RWPE1 (cell line): Measurements from ENCODE around the gene TMEM184A.

Source experiments
- CTCF ChIA-PET: fragments of 350-600 bp; sonication (Branson Sonifier 250); formaldehyde crosslinking; extraction: SDS; loops from one replicate; lab custom pipeline; 2021; lab: Yijun Ruan, JAX
- POLR2A ChIA-PET: fragments of 400-600 bp; formaldehyde crosslinking; extraction: SDS; loops from one replicate; lab custom pipeline; 2020; ENCODE audit warnings: antibody characterized with exemption; ENCODE audit not compliant: low non-redundant PET; lab: Yijun Ruan, JAX
- DNase-seq: peaks from one replicate; pipeline ENCODE4 v3.0.0; 2012; ENCODE audit warnings: low spot score
- H3K27ac ChIP-seq: fragments of 450-650 bp; 2 replicates; pipeline ENCODE4 v1.5.1; 2017
- TF ChIP-seq, protein P1 (sequence below): fragments of 450-650 bp; conservative IDR thresholded peaks from 2 replicates; pipeline ENCODE4 v1.5.1; 2017; ENCODE audit warnings: low read depth, mild to moderate bottlenecking

The TMEM184A gene

GRCh38 chr7:1569833-1570632 lies 14.0 kb upstream of the TMEM184A start, which contains the start of gene PSMG3:
Gene PSMG3, minus strand, starts transcription at chr7:1570032. Its CDS starts 693 bp downstream, at chr7:1569339.
- POLR2A ChIA-PET, result interaction anchor here (0.6 kb wide), 2 partner anchors 167 to 420 kb away, joined by 3 to 6 read pairs; no protein-coding TSS in a partner anchor
- peak within 1 kb of the TSS; percentile 96 for H3K27ac ChIP-seq
- DNase-seq, result peak; percentile 94
- TF ChIP-seq, protein P1, sequence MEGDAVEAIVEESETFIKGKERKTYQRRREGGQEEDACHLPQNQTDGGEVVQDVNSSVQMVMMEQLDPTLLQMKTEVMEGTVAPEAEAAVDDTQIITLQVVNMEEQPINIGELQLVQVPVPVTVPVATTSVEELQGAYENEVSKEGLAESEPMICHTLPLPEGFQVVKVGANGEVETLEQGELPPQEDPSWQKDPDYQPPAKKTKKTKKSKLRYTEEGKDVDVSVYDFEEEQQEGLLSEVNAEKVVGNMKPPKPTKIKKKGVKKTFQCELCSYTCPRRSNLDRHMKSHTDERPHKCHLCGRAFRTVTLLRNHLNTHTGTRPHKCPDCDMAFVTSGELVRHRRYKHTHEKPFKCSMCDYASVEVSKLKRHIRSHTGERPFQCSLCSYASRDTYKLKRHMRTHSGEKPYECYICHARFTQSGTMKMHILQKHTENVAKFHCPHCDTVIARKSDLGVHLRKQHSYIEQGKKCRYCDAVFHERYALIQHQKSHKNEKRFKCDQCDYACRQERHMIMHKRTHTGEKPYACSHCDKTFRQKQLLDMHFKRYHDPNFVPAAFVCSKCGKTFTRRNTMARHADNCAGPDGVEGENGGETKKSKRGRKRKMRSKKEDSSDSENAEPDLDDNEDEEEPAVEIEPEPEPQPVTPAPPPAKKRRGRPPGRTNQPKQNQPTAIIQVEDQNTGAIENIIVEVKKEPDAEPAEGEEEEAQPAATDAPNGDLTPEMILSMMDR, result no peak; the same call in 1 of the 2 replicates
- CTCF ChIA-PET, result interaction anchor here (0.6 kb wide), 2 partner anchors 26 to 420 kb away, joined by 3 read pairs; no protein-coding TSS in a partner anchor

GRCh38 chr7:1569440-1569832 lies 13.4 kb upstream of the TMEM184A start:
- peak overlapping the region; percentile 96 for H3K27ac ChIP-seq
- POLR2A ChIA-PET, result no interaction called here
- no peak for DNase-seq
- CTCF ChIA-PET, result no interaction called here
- TF ChIP-seq, protein P1, result no peak

DNA sequence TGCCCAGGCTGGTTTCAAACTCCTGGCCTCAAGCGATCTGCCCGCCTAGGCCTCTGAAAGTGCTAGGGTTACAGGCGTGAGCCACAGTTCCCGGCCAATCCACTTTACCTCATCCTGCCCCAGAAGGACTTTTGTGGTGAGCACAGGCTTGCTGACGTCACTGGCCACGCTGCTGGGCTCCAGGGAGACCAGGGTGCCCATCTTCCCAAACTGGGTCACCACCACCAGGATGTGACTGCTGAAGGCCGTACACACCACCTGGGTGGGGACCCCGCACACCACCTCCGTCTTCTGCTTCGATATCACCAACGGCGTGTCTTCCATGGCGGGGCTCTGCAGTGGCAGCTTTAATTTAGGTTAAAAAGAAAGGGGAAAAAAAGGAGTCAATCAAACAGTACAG lies 13.0 kb upstream of the TMEM184A start:
- ChIA-PET POLR2A (interaction anchor here (0.7 kb wide), 2 partner anchors 9 to 13 kb away, joined by 4 to 6 read pairs; partner anchors contain the start of gene TMEM184A), CTCF (no interaction called here)
- no peak for DNase-seq
- peak overlapping the region; percentile 96 for H3K27ac ChIP-seq
- TF ChIP-seq, protein P1, result no peak

- CTCF ChIA-PET, result no interaction called here
- DNase-seq, result no peak
- POLR2A ChIA-PET, result interaction anchor here (0.7 kb wide), 1 partner anchor 8 kb away, joined by 4 read pairs; no protein-coding TSS in a partner anchor
- H3K27ac ChIP-seq, result peak overlapping the region; percentile 96
- TF ChIP-seq, protein P1, result no peak
Observed at GRCh38 chr7:1567896-1568510, 12.0 kb upstream of the TMEM184A start.

GRCh38 chr7:1567049-1567771 lies 11.2 kb upstream of the TMEM184A start:
- peak overlapping the region; percentile 96 for H3K27ac ChIP-seq
- CTCF ChIA-PET, result no interaction called here
- POLR2A ChIA-PET, result no interaction called here
- TF ChIP-seq, protein P1, result no peak
- peak; percentile 52 for DNase-seq

GRCh38 chr7:1566687-1567048 lies 10.7 kb upstream of the TMEM184A start:
- peak overlapping the region; percentile 96 for H3K27ac ChIP-seq
- ChIA-PET POLR2A (no interaction called here), CTCF (interaction anchor here (0.6 kb wide), 1 partner anchor 8 kb away, joined by 4 read pairs; no protein-coding TSS in a partner anchor)
- DNase-seq, result no peak
- TF ChIP-seq, protein P1, result no peak
